ENCODE results near the gene UPK3A. TPM values are rescaled to one million over a fixed set of nuclear protein-coding genes. Genes with fewer than 3 reads are reported as not detected.
A peak's percentile ranks its signal among the peaks of the same experiment; 100 is the strongest.

Gene UPK3A
- total RNA-seq, 4 donors from 2014 or later = not detected

GRCh38 chr22:45240810-45241631 is 43.7 kb upstream of the UPK3A start, which contains the start of gene KIAA0930:
Gene KIAA0930, minus strand, starts transcription at chr22:45240894. Its CDS starts 191 bp downstream, at chr22:45240703.
- TF ChIP-seq CTCF (IDR thresholded peaks at IDR 0.05) = no peak
- no peak for TF ChIP-seq POLR2A (IDR thresholded peaks at IDR 0.05)
- Histone ChIP-seq H3K4me1 (peaks cover 16 to 74% (median 33%) of the 10 kb centered on the region in 3 donors), H3K27me3 (no peaks in the 10 kb centered on the region), H3K9me3 (no peaks in the 10 kb centered on the region), H3K36me3 (peaks cover 0 to 17% (median 0%) of the 10 kb centered on the region in 3 donors), H3K27ac (peak within 1 kb of the TSS; percentile 74 to 83 (median 74)), H3K4me3 (peak within 1 kb of the TSS; percentile 68 to 88 (median 76))
- intact Hi-C loops (cut with DNase I) = no loop called here
- DNase-seq = no peak
- 0 to 40% methylated on average over 1 to 4 of the region's 66 CpGs for WGBS, 2 donors

GRCh38 chr22:45242778-45243191 is 42.0 kb upstream of the UPK3A start:
- 45 to 68% methylated on average over 6 to 7 of the region's 7 CpGs for WGBS, 2 donors
- peaks cover 0 to 5% (median 0%) of the 10 kb centered on the region in 3 donors for H3K36me3 ChIP-seq
- H3K9me3 ChIP-seq = no peaks in the 10 kb centered on the region
- intact Hi-C loops (cut with DNase I) = no loop called here
- peak overlapping the region in 2 of 4 donors; percentile 21 to 39 for H3K27ac ChIP-seq
- no peak overlapping the region for H3K4me3 ChIP-seq
- peaks cover 16 to 74% (median 39%) of the 10 kb centered on the region in 3 donors for H3K4me1 ChIP-seq
- DNase-seq = no peak
- TF ChIP-seq CTCF (IDR thresholded peaks at IDR 0.05) (peak in 1 of 6 experiments; percentile 7), POLR2A (IDR thresholded peaks at IDR 0.05) (no peak)
- H3K27me3 ChIP-seq = no peaks in the 10 kb centered on the region

GRCh38 chr22:45244916-45245315 is 39.8 kb upstream of the UPK3A start:
- no peak overlapping the region for H3K4me3 ChIP-seq
- H3K36me3 ChIP-seq = no peaks in the 10 kb centered on the region
- H3K9me3 ChIP-seq = no peaks in the 10 kb centered on the region
- no peak for DNase-seq
- intact Hi-C loops (cut with DNase I) = no loop called here
- peaks cover 8 to 72% (median 18%) of the 10 kb centered on the region in 3 donors for H3K4me1 ChIP-seq
- H3K27me3 ChIP-seq = no peaks in the 10 kb centered on the region
- WGBS, 2 donors = 59 to 67% methylated on average over 4 of the region's 4 CpGs
- peak overlapping the region in 1 of 4 donors; percentile 14 for H3K27ac ChIP-seq
- TF ChIP-seq POLR2A (IDR thresholded peaks at IDR 0.05) (no peak), CTCF (IDR thresholded peaks at IDR 0.05) (no peak)

- Histone ChIP-seq H3K4me3 (no peak overlapping the region), H3K27ac (peak overlapping the region; percentile 74 to 87 (median 82)), H3K4me1 (peaks cover 5 to 64% (median 16%) of the 10 kb centered on the region in 3 donors), H3K36me3 (no peaks in the 10 kb centered on the region), H3K9me3 (no peaks in the 10 kb centered on the region), H3K27me3 (no peaks in the 10 kb centered on the region)
- DNase-seq = no peak
- intact Hi-C loops (cut with DNase I) = no loop called here
- TF ChIP-seq CTCF (IDR thresholded peaks at IDR 0.05) (no peak), POLR2A (IDR thresholded peaks at IDR 0.05) (no peak)
- WGBS, 2 donors = 32 to 48% methylated on average over 11 to 12 of the region's 13 CpGs
Measured at GRCh38 chr22:45246060-45246985, 38.4 kb upstream of the UPK3A start.
